Activated naive CD4-positive, alpha-beta T cell (primary cell): ENCODE measurements around the gene HECTD2.
"Not testable (repeated sequence)": the region's sequence is repeated elsewhere in the genome, so short reads cannot be mapped to it uniquely, and the experiment has no call there.

Experiments used
- DNase-seq, 4 experiments: peaks; one replicate each; lab custom pipeline; 2025; lab: John Stamatoyannopoulos, UW

Gene HECTD2

GRCh38 chr10:91411621-91412020 lies 1.5 kb downstream of the HECTD2 start:
- no peak for DNase-seq

- DNase-seq: no peak
These were observed 2.4 kb downstream of the HECTD2 start for GRCh38 chr10:91412354-91413087.

- DNase-seq: no peak
These were observed 5.7 kb downstream of the HECTD2 start for GRCh38 chr10:91415816-91416215.

- DNase-seq: no peak
These were observed 6.3 kb downstream of the HECTD2 start for GRCh38 chr10:91416339-91416855.

GRCh38 chr10:91418416-91418815 lies 8.3 kb downstream of the HECTD2 start:
- no peak for DNase-seq

- no peak for DNase-seq
These were observed 10.7 kb downstream of the HECTD2 start for GRCh38 chr10:91420868-91421267.

- no peak for DNase-seq
These were observed 12.8 kb downstream of the HECTD2 start for GRCh38 chr10:91422915-91423314.

GRCh38 chr10:91424016-91424415 lies 13.9 kb downstream of the HECTD2 start:
- no peak for DNase-seq

GRCh38 chr10:91432175-91432574 lies 22.0 kb downstream of the HECTD2 start:
- no peak for DNase-seq

GRCh38 chr10:91433620-91434019 lies 23.5 kb downstream of the HECTD2 start:
- no peak for DNase-seq

- DNase-seq: no peak
These were observed 23.9 kb downstream of the HECTD2 start for GRCh38 chr10:91434041-91434440.

GRCh38 chr10:91435241-91435640 lies 25.1 kb downstream of the HECTD2 start:
- DNase-seq: no peak

- not testable (repeated sequence) for DNase-seq
These were observed 28.1 kb downstream of the HECTD2 start for GRCh38 chr10:91438228-91438627.

GRCh38 chr10:91444211-91445182 lies 34.4 kb downstream of the HECTD2 start:
- no peak for DNase-seq

GRCh38 chr10:91452063-91452462 lies 41.9 kb downstream of the HECTD2 start:
- DNase-seq: no peak

- no peak for DNase-seq
These were observed 43.4 kb downstream of the HECTD2 start for GRCh38 chr10:91453535-91453934.

GRCh38 chr10:91455135-91455534 lies 45.0 kb downstream of the HECTD2 start:
- not testable (repeated sequence) for DNase-seq

GRCh38 chr10:91460681-91461080 lies 50.5 kb downstream of the HECTD2 start:
- no peak for DNase-seq

GRCh38 chr10:91462423-91462822 lies 52.3 kb downstream of the HECTD2 start:
- DNase-seq: no peak

GRCh38 chr10:91464500-91464899 lies 54.4 kb downstream of the HECTD2 start:
- no peak for DNase-seq

GRCh38 chr10:91465261-91465660 lies 55.1 kb downstream of the HECTD2 start:
- DNase-seq: no peak

GRCh38 chr10:91467114-91467513 lies 57.0 kb downstream of the HECTD2 start:
- DNase-seq: no peak

- no peak for DNase-seq
These were observed 61.5 kb downstream of the HECTD2 start for GRCh38 chr10:91471602-91472001.
